GM12892 (cell line): ENCODE measurements around the gene CRYAA.
"Not testable (repeated sequence)": the region's sequence is repeated elsewhere in the genome, so short reads cannot be mapped to it uniquely, and the experiment has no call there.

Source experiments
- DNase-seq: peaks from one replicate; pipeline ENCODE4 v3.0.0; 2011; ENCODE audit not compliant: insufficient read length
- FAIRE-seq: peaks from 2 replicates; lab custom pipeline; 2011; peaks lifted over from hg19 to GRCh38; lab: Jason Lieb, UNC
- POLR2A ChIP-seq: IDR thresholded peaks from 2 replicates; pipeline ENCODE4 v1.6.1; 2011; ENCODE audit warnings: low read depth, low read length, control low read depth
- POLR2AphosphoS5 ChIP-seq: IDR thresholded peaks from 2 replicates; pipeline ENCODE4 v1.6.1; 2011; ENCODE audit warnings: low read depth, low read length, control low read depth
- TAF1 ChIP-seq: IDR thresholded peaks from 2 replicates; pipeline ENCODE4 v1.6.1; 2011; ENCODE audit warnings: low read depth, mild to moderate bottlenecking, control low read depth, low read length, borderline replicate concordance

CRYAA gene

DNA sequence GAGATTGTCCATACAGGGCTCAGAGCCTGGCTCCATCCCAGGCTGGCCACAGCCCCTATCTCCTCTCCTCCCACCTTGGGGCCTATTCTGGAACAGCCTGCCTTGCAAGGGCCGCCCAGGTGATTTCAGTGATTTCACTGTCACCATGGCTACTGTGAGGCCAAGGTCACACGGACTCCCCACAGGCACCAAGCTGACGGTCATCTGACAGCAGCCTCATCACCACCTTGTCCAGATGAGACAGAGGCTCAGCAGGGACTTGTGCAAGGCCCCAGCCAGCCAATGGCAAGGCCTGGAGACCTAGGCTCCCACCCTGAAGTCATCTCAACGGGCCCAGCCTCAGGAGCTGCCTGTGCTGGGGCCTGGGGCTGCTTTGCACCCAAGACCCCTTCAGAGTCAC, 6.2 kb downstream of the CRYAA start:
- not testable (repeated sequence) for DNase-seq, FAIRE-seq

DNA sequence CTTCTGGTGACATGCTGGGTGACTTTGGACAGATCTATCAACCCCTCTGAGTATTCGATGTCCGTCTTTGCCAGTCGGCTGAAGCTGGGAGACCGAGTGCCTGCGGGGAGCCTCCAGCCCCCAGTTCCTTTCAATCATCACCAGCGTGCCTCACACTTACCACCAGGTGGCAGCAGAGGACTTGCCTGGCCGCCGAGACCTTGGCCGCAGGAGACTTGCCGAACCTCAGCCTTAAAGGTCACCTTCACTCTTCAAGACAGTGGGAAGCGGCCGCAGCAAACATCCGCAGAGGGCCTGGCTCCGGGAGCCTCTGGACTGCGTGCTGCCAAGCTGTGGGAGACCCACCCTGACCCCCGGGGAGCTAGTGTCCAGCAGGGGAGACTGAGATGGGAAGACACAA, 7.8 kb downstream of the CRYAA start:
- DNase-seq = not testable (repeated sequence)
- FAIRE-seq = peak; percentile 99

DNA sequence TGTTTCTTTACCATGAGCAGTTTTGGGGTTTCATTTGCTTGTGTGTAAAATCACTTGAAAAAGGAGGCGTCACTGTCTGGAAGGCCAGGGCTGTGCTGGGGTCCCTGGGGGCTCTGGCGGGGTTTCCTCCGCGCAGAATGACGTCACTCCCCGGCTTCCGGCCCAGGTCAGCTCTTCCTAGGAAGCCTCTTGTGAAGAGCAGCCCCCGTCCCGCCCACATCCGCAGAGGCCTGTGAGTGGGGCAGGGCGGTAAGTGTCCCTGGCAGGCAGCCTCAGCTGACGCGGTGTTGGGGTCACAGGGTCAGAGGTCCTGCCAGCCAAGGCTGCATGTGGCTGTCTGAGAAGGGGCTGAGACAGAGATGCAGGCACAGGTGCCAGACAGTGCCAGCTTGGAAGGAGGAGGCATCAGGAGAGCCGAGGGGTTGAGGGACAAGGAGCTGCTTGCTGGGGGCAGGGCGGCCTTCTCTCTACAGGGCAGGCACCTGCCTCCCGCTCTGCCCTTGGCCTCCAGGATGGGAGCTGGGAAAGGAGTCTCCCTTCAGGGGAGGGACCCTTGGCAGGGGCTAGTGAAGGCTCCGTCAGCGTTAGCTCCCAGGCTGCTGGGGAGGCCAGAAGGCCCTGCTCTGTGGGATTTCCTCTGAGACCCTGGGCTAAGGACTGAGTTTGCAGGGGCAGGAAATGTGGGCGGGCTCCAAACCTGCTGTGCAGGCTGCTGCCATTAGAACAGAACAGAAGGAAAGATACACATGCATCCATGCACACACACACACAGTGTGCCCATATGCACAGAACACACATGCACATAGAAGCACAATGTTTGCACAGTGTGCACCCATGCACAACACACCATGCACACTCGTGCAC, 8.5 kb downstream of the CRYAA start:
- FAIRE-seq, DNase-seq: not testable (repeated sequence)

DNA sequence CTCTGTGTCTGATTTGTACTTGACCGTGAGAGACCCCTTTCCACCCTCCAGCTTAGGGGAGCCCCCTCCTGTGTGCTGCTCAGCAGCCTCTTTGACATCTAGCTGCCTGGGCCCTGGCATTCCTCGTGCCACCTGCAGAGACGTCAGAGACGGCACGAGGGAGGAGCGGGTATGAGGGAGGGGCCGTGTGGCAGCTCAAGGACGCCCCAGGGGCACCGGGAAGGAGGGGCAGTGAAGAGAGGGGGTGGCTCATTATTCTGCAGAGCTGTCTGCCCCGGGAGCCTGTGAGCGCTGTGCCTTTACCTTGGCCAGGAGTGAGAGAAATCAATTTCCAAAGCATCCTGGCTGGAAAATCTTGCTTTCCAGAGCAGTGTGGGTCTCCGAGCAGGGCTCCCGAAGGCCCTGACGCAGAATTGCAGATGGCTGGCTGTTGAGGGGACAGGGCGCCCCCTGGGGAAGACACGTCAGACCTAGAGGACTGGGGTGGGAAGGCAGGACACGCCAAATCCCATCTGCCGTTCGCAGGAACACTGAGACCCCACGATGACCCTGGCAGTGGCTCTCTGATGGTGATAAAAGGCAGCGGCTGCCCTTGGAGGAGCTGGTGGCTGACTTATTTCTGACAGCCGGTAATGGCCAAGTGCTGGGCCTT, 9.5 kb downstream of the CRYAA start:
- not testable (repeated sequence) for FAIRE-seq, DNase-seq

DNA sequence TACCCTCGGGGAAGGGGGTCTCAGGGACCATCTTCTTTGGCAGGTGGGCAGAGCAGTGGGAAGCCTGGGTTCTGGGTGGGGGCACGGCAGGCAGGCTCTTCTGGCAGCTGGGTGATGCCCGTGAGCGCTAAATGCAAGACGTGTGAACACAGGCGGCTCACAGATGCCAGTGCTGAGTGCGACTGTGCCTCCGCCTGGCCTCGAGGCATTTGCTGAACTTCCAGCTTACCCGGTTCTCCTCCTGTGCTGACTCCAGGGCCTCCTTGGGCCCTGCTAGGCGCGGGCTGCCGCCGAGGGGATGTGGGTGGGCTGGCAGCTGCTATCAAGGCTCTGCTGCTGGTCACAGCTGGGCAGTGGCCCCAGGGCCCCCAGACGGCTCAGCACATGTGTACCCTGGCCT, 12.2 kb downstream of the CRYAA start:
- not testable (repeated sequence) for FAIRE-seq, DNase-seq

DNA sequence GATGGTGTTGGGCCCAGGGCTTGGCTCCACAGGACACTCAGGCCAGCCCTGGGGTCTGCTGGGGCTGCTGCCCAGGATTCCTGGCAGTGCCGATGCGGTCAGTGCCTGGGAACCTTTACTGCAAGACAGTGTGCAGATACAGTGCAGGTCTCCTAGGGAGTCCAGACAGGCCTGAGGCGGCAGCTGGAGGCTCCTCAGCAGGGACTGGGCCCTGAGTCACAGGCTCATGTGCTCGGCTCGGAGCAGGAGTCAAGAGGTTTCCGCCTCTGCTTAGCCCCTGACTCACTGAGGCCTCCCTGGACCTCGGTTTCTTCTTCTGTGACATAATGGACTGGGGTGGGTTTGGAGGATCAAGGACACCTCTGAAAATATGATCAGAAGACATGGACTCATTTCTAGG, 18.5 kb downstream of the CRYAA start:
- not testable (repeated sequence) for FAIRE-seq

DNA sequence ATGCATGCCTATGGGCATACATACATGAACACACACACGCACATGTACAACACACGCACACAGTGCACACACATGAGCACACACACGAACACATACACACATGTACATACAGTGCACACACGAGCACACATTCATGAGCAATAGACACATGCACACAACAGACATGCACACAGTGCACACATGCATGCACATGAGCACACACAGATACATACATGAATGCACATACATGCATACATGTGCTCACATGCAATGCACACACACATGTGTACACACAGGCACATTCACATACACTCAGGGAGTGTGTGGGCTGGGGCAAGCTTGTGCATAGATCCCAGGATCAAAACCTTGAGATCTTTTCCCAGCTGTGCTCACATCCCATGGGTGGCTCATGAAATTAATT, 18.9 kb downstream of the CRYAA start:
- TF ChIP-seq POLR2A (no peak), POLR2AphosphoS5 (no peak), TAF1 (no peak)
- DNase-seq = no peak
- peak; percentile 14 for FAIRE-seq

More for the DNA sequence above, 18.5 kb downstream of the CRYAA start:
- not testable (repeated sequence) for DNase-seq

DNA sequence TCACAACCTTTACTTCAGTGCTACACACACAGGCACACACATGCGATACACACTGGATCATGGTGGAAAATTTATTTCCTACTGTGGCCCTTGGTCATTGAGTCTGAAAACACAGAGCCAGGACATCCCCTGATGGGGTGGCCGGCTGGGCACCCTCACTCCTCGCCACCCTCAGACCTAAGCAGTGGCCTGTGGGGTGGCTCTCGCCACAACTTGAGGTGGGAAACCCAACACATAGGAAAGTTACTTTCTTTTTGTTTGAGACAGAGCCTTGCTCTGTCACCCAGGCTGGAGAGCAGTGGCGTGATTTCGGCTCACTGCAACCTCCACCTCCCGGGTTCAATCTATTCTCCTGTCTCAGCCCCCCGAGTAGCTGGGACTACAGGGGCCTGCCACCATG, 19.4 kb downstream of the CRYAA start:
- no peak for FAIRE-seq
- DNase-seq = no peak
- TF ChIP-seq POLR2AphosphoS5 (no peak), TAF1 (no peak), POLR2A (no peak)

DNA sequence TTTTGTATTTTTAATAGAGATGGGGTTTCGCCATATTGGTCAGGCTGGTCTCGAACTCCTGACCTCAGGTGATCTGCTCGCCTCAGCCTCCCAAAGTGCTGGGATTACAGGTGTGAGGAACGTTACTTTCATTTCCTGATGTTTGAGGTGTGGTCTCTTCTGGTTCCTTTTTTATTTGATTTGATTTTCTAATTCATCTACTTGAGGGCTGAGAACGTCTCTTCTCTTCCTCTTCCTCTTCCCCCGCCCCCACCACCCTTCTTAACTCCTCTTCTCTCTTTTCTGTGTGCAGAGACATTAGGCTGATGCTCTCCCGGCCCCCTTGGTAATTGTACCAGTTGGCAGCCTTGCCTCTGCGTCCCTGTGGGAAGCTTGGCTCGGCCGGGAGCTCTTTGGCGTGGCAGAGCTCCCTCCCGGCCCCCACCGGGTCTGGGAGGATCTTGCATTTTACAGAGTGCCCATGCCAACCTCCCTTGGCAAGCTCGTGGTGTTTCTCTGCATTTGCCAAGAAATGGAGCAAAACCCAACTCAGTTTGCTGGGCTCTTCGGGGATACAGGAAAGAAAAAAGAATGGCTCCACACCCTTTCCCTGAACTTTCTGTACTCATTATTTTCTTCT, 19.9 kb downstream of the CRYAA start:
- no peak for FAIRE-seq
- TF ChIP-seq POLR2A (no peak), POLR2AphosphoS5 (no peak), TAF1 (no peak)

DNA sequence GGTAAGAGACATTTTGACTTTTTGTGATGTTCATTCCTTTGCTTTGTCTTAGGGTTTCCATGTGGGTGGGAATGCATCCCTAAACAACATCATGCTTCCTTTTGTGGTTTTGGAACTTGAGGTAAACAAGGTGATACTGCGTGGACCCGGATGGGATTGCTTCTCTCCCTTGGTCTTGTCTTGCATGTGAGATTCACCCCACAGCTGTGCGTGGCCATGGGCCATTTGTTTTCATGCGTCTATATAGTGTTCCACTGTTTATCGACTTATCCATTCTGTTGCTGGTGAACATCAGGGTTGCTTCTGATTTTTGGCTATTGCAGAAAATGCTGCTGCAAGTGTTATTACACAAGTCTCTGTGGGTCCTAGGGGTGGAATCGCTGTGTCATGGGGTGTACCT, 21.1 kb downstream of the CRYAA start:
- no peak for TF ChIP-seq TAF1
- FAIRE-seq (no peak), DNase-seq (no peak)

More for the DNA sequence above, 19.9 kb downstream of the CRYAA start:
- no peak for DNase-seq

DNA sequence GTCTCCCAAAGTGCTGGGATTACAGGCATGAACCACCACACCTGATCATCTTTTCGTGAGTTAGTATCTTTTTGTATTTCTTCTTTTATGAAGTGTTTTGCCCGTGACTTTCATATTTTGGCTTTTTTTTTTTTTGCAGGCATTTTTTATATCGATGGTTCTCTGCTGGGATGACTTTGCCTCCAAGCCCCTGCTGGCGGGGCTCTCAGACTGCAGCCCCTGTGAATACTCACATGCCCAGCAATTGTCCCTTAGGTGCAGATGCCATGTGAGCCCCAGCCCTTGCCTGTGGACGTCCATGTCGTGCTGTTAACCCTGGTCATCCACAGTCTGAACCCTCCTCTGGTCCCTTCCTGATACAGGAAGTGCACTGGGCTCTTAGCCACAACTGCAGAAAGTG, 21.7 kb downstream of the CRYAA start:
- FAIRE-seq (no peak), DNase-seq (no peak)
- no peak for TF ChIP-seq POLR2AphosphoS5
- TF ChIP-seq TAF1 = no peak
- no peak for TF ChIP-seq POLR2A

DNA sequence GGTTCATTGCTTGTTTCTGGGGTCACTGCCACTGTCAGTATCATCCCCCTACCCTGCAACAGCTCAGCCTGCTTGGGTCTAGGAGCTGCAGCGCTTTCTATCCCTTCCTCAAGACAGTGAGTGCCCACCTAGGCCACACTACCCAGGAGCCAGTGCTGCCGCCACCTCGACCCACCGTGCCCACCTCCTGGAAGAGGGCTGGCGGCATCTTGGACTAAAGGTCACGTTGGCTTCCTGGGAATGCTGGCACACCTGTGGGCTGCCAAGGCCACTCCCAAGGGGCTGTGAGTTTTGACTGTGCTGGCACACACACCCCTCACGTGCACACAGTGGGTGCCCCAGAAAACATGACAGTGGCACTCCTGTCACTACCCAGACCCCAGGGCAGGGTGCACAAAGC, 22.1 kb downstream of the CRYAA start:
- FAIRE-seq (no peak), DNase-seq (no peak)
- TF ChIP-seq POLR2A = no peak
- TF ChIP-seq POLR2AphosphoS5 = no peak
- TF ChIP-seq TAF1 = no peak

DNA sequence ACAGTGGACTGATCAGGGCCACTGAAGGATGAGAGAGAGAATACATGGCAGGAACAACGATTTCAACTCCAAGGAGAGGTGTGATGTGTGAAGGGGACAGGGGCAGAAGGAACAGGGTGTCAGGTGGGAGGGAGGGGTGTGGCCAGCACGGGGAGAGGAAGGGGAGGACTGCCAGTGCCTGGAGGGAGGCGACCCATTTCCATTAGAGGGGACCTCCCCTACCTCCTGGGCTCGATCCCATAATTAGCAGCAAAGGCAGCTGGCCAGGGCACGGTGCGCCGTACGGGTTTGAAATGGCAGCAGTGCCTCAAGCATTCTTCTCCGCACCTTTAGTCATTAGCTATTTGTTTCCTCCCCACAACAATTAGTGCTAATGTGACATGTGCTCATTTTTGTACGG, 22.7 kb downstream of the CRYAA start:
- DNase-seq (no peak), FAIRE-seq (no peak)
- no peak for TF ChIP-seq POLR2AphosphoS5
- no peak for TF ChIP-seq POLR2A
- TF ChIP-seq TAF1 = no peak
